HEK293 (cell line): Measurements from ENCODE around the gene GLT1D1.

Source experiments
- CTCF ChIA-PET: fragments of 350-600 bp; formaldehyde crosslinking; extraction: SDS; loops from one replicate; lab custom pipeline; 2021; ENCODE audit warnings: antibody characterized with exemption; lab: Yijun Ruan, JAX
- POLR2A ChIA-PET: fragments of 300-600 bp; formaldehyde crosslinking; extraction: SDS; loops from one replicate; lab custom pipeline; 2020; ENCODE audit warnings: antibody characterized with exemption, inconsistent platforms; lab: Yijun Ruan, JAX
- H3K27ac ChIP-seq: fragments of 200-500 bp; sonication (Bioruptor generic); 2 replicates; pipeline ENCODE4 v1.5.1; 2014; ENCODE audit warnings: low read depth, low read length, control low read depth, inconsistent platforms; ENCODE audit errors: extremely low read depth
- H3K36me3 ChIP-seq, 2 experiments: fragments of 200-500 bp in 1 of 2; sonication (Bioruptor generic) in 1 of 2; 1 replicate in 1 of 2; 2 replicates in 1 of 2; pipeline ENCODE4 v1.5.1; 2014 to 2017; ENCODE audit warnings: inconsistent platforms in 2 of 2, low read length in 2 of 2; ENCODE audit not compliant: control insufficient read depth in 2 of 2, insufficient read depth in 1 of 2
- H3K4me1 ChIP-seq: fragments of 200-500 bp; sonication (Bioruptor generic); 2 replicates; pipeline ENCODE4 v1.5.1; 2014; ENCODE audit warnings: mild to moderate bottlenecking, low read length, inconsistent platforms; ENCODE audit not compliant: control insufficient read depth, insufficient read depth
- H3K4me3 ChIP-seq: 2 replicates; pipeline ENCODE4 v1.5.1; 2011; ENCODE audit warnings: low read depth, mild to moderate bottlenecking, control low read depth, low read length, moderate library complexity
- H3K9me3 ChIP-seq: fragments of 200-500 bp; sonication (Bioruptor generic); 2 replicates; pipeline ENCODE4 v1.5.1; 2014; ENCODE audit warnings: low read depth, low read length, inconsistent platforms; ENCODE audit not compliant: control insufficient read depth, insufficient read depth
- GLI4 ChIP-seq: fragments of 450-650 bp; formaldehyde crosslinking; IDR thresholded peaks from 2 replicates; pipeline ENCODE4 v1.5.1; 2016; ENCODE audit warnings: missing biosample characterization, missing genetic modification characterization
- PATZ1 ChIP-seq: fragments of 450-650 bp; formaldehyde crosslinking; IDR thresholded peaks from 2 replicates; pipeline ENCODE4 v1.5.1; 2016; ENCODE audit warnings: missing biosample characterization, missing genetic modification characterization
- PRDM2 ChIP-seq: fragments of 450-650 bp; formaldehyde crosslinking; IDR thresholded peaks from 2 replicates; pipeline ENCODE4 v1.5.1; 2016; ENCODE audit warnings: missing biosample characterization, missing genetic modification characterization, borderline replicate concordance
- SCRT2 ChIP-seq: fragments of 450-650 bp; formaldehyde crosslinking; IDR thresholded peaks from 2 replicates; pipeline ENCODE4 v1.5.1; 2016; ENCODE audit warnings: missing biosample characterization, missing genetic modification characterization
- SP7 ChIP-seq: fragments of 450-650 bp; formaldehyde crosslinking; IDR thresholded peaks from 2 replicates; pipeline ENCODE4 v1.5.1; 2016; ENCODE audit warnings: missing biosample characterization, missing genetic modification characterization
- TRIM28 ChIP-seq: IDR thresholded peaks from 2 replicates; pipeline ENCODE4 v1.6.1; 2011; ENCODE audit warnings: low read length, control low read depth, borderline replicate concordance
- ZBTB8A ChIP-seq: fragments of 450-650 bp; formaldehyde crosslinking; IDR thresholded peaks from 2 replicates; pipeline ENCODE4 v1.5.1; 2016; ENCODE audit warnings: missing biosample characterization, missing genetic modification characterization
- ZNF140 ChIP-seq: fragments of 450-650 bp; formaldehyde crosslinking; IDR thresholded peaks from 2 replicates; pipeline ENCODE4 v1.5.1; 2016; ENCODE audit warnings: missing biosample characterization, missing genetic modification characterization
- ZNF155 ChIP-seq: fragments of 450-650 bp; formaldehyde crosslinking; IDR thresholded peaks from 2 replicates; pipeline ENCODE4 v1.5.1; 2016; ENCODE audit warnings: missing biosample characterization, missing genetic modification characterization
- ZNF202 ChIP-seq: fragments of 450-650 bp; formaldehyde crosslinking; IDR thresholded peaks from 2 replicates; pipeline ENCODE4 v1.5.1; 2016; ENCODE audit warnings: missing biosample characterization, missing genetic modification characterization, borderline replicate concordance
- ZNF341 ChIP-seq: fragments of 450-650 bp; formaldehyde crosslinking; IDR thresholded peaks from 2 replicates; pipeline ENCODE4; 2016; ENCODE audit warnings: low read depth, missing biosample characterization, missing genetic modification characterization
- ZNF404 ChIP-seq: fragments of 450-650 bp; formaldehyde crosslinking; IDR thresholded peaks from 2 replicates; pipeline ENCODE4 v1.5.1; 2017; ENCODE audit warnings: missing biosample characterization, missing genetic modification characterization
- ZNF416 ChIP-seq: fragments of 450-650 bp; formaldehyde crosslinking; IDR thresholded peaks from 2 replicates; pipeline ENCODE4 v1.5.1; 2016; ENCODE audit warnings: missing biosample characterization, missing genetic modification characterization
- ZNF449 ChIP-seq: fragments of 450-650 bp; formaldehyde crosslinking; IDR thresholded peaks from 2 replicates; pipeline ENCODE4 v1.5.1; 2017; ENCODE audit warnings: missing biosample characterization, mild to moderate bottlenecking, missing genetic modification characterization, moderate library complexity
- ZNF48 ChIP-seq: fragments of 450-650 bp; formaldehyde crosslinking; IDR thresholded peaks from 2 replicates; pipeline ENCODE4 v1.5.1; 2016; ENCODE audit warnings: missing biosample characterization, missing genetic modification characterization
- ZNF560 ChIP-seq: fragments of 450-650 bp; formaldehyde crosslinking; IDR thresholded peaks from 2 replicates; pipeline ENCODE4 v1.5.1; 2017; ENCODE audit warnings: missing biosample characterization, missing genetic modification characterization, borderline replicate concordance
- ZNF660 ChIP-seq: fragments of 450-650 bp; IDR thresholded peaks from 2 replicates; pipeline ENCODE4 v1.5.1; 2018; ENCODE audit warnings: missing biosample characterization, mild to moderate bottlenecking, missing genetic modification characterization
- ZNF670 ChIP-seq: fragments of 450-650 bp; formaldehyde crosslinking; IDR thresholded peaks from 2 replicates; pipeline ENCODE4 v1.5.1; 2016; ENCODE audit warnings: missing biosample characterization, missing genetic modification characterization, low read depth
- ZNF791 ChIP-seq: fragments of 450-650 bp; formaldehyde crosslinking; IDR thresholded peaks from 2 replicates; pipeline ENCODE4 v1.5.1; 2016; ENCODE audit warnings: missing biosample characterization, missing genetic modification characterization
- ZNF843 ChIP-seq: fragments of 450-650 bp; formaldehyde crosslinking; IDR thresholded peaks from 2 replicates; pipeline ENCODE4 v1.5.1; 2016; ENCODE audit warnings: missing biosample characterization, missing genetic modification characterization

Gene GLT1D1

GRCh38 chr12:128947209-128947608, 93.9 kb downstream of the GLT1D1 start:
- Histone ChIP-seq H3K4me3 (no peak overlapping the region), H3K9me3 (no peaks in the 10 kb centered on the region), H3K27ac (no peak overlapping the region), H3K36me3 (no peaks in the 10 kb centered on the region), H3K4me1 (no peaks in the 10 kb centered on the region)
- ChIA-PET POLR2A (no interaction called here), CTCF (no interaction called here)
- TF ChIP-seq ZNF670 (tag by site-specific recombination) (no peak), TRIM28 (no peak), PRDM2 (no peak), ZNF660 (tag by site-specific recombination) (no peak), ZNF48 (tag by site-specific recombination) (no peak), ZNF416 (no peak), PATZ1 (tag by site-specific recombination) (no peak)

- POLR2A ChIA-PET, result no interaction called here
- H3K9me3 ChIP-seq, result no peaks in the 10 kb centered on the region
- no peak for TF ChIP-seq SP7 (tag by site-specific recombination)
- no peak for TF ChIP-seq ZNF202
- TF ChIP-seq ZNF660 (tag by site-specific recombination), result no peak
- TF ChIP-seq ZNF791 (tag by site-specific recombination), result no peak
- TF ChIP-seq ZNF404, result no peak
- TF ChIP-seq ZNF341, result no peak
Measured at GRCh38 chr12:128949086-128949485, 95.8 kb downstream of the GLT1D1 start.

GRCh38 chr12:128951448-128951847, 98.2 kb downstream of the GLT1D1 start:
- CTCF ChIA-PET, result no interaction called here
- Histone ChIP-seq H3K4me1 (no peaks in the 10 kb centered on the region), H3K9me3 (no peaks in the 10 kb centered on the region), H3K4me3 (no peak overlapping the region)
- no peak for TF ChIP-seq ZNF660 (tag by site-specific recombination)
- TF ChIP-seq SCRT2 (tag by site-specific recombination), result no peak
- no peak for TF ChIP-seq ZNF449
- no peak for TF ChIP-seq GLI4 (tag by site-specific recombination)
- TF ChIP-seq ZNF155 (tag by site-specific recombination), result no peak
- no peak for TF ChIP-seq ZNF843 (tag by site-specific recombination)
- TF ChIP-seq ZNF140 (tag by site-specific recombination), result no peak
- no peak for TF ChIP-seq ZBTB8A (tag by site-specific recombination)
- TF ChIP-seq ZNF560, result no peak
- TF ChIP-seq, all 188 proteins: peak for 0
- Histone ChIP-seq H3K36me3 (no peaks in the 10 kb centered on the region), H3K27ac (no peak overlapping the region)
- POLR2A ChIA-PET, result no interaction called here

More at GRCh38 chr12:128949086-128949485, 95.8 kb downstream of the GLT1D1 start:
- CTCF ChIA-PET, result interaction anchor here (0.6 to 0.7 kb wide), 2 partner anchors 528 to 1136 kb away, joined by 3 read pairs; no protein-coding TSS in a partner anchor
- Histone ChIP-seq H3K4me3 (no peak overlapping the region), H3K36me3 (no peaks in the 10 kb centered on the region), H3K4me1 (no peaks in the 10 kb centered on the region), H3K27ac (no peak overlapping the region)
